Activated B cell treated with CpG ODN at 0.5 μM for 24 hours (primary cell): ENCODE measurements around the gene C2orf76. TPM values are rescaled to one million over a fixed set of nuclear protein-coding genes. Genes with fewer than 3 reads are reported as not detected.
"Not testable (repeated sequence)": the region's sequence is repeated elsewhere in the genome, so short reads cannot be mapped to it uniquely, and the experiment has no call there.

Source experiments
- ATAC-seq: fragments of 200-7000 bp; cut with Tn5 transposase; one replicate; pipeline ENCODE4 v1.10.0; 2021; ENCODE audit warnings: low read depth, mild to moderate bottlenecking, moderate library complexity
- CTCF ChIA-PET: fragments of 350-600 bp; sonication (Branson Sonifier 250); formaldehyde crosslinking; loops from one replicate; lab custom pipeline; 2021; ENCODE audit warnings: antibody characterized with exemption; lab: Charles Lee
- POLR2A ChIA-PET: fragments of 350-600 bp; sonication (Branson Sonifier 250); formaldehyde crosslinking; loops from one replicate; lab custom pipeline; 2021; ENCODE audit warnings: antibody characterized with exemption; lab: Charles Lee
- DNase-seq: peaks from one replicate; pipeline ENCODE4 v3.0.0; 2022
- H3K27ac Mint-ChIP-seq: one replicate; pipeline ENCODE4 v1.8.0; 2020; ENCODE audit warnings: mixed read lengths
- H3K27me3 Mint-ChIP-seq: one replicate; pipeline ENCODE4 v1.8.0; 2021; ENCODE audit warnings: mixed read lengths
- H3K36me3 Mint-ChIP-seq: one replicate; pipeline ENCODE4 v1.8.0; 2021; ENCODE audit warnings: low read depth, mixed read lengths
- H3K4me1 Mint-ChIP-seq: one replicate; pipeline ENCODE4 v1.8.0; 2021; ENCODE audit warnings: mixed read lengths
- H3K4me3 Mint-ChIP-seq: one replicate; pipeline ENCODE4 v1.8.0; 2020; ENCODE audit warnings: mild to moderate bottlenecking, mixed read lengths
- H3K9me3 Mint-ChIP-seq: one replicate; pipeline ENCODE4 v1.8.0; 2020; ENCODE audit warnings: mixed read lengths
- intact Hi-C: fragments of 100-400 bp; cut with micrococcal nuclease; formaldehyde crosslinking; loops from one replicate; pipeline ENCODE4 v1.15.1; 2024
- total RNA-seq: library from RNA; stranded (reverse); gene quantifications from 2 replicates; pipeline ENCODE4 v1.2.3, GENCODE V29; 2022
- TF ChIP-seq, protein P1 (sequence below): fragments of 200-600 bp; IDR thresholded peaks from one replicate; pipeline ENCODE4 v1.8.0; 2022; ENCODE audit warnings: antibody characterized with exemption, mild to moderate bottlenecking

Gene C2orf76
- total RNA-seq, 1 donor from 2014 or later, result 11.0 TPM

DNA sequence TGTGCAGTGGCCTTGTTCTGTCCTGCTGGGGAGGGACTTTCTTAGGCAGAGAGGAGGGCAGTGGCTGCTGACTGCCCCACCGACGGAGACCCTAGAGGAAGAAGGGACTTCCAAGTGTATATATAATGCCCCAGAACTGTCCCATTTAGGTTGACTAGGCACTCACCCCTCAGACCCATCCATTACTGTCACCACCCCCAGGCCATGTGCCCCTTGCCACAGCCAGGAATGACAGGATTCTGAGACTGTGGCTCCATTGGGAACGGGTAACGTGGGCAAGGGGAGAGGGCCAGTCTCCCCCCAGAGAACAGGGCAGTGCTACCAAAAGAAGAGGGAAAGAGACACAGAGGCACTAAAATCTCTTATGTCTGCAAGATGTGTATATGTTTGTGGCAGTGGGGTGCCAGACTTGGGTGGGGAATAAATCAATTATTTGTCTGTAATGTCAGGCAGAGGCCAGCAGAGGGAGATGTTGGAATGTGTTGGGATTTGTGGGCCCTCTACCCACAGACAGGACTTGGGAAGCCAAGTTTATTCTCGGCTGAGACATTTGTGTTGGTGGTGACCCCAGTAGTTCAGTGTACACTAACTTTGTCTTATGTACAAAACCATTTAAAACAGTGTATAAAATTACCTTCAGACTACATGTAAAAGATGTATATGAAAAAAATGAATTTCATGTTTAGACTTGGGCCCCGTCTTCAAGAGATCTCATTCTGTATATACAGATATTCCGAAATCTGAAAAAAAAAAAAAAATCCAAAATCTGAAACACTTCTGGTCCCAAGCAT is 41.0 kb upstream of the C2orf76 start:
- peak; percentile 47 for ATAC-seq
- Mint-ChIP-seq H3K36me3 (no peaks in the 10 kb centered on the region), H3K9me3 (no peaks in the 10 kb centered on the region), H3K27me3 (peaks cover 13% of the 10 kb centered on the region), H3K4me3 (no peak overlapping the region), H3K4me1 (no peaks in the 10 kb centered on the region), H3K27ac (no peak overlapping the region)
- intact Hi-C loops, result loop anchor here (1.0 kb wide), 3 partner anchors 24 to 253 kb away; partner anchors contain the start of gene TMEM37
- no peak for DNase-seq
- ChIA-PET POLR2A (no interaction called here), CTCF (interaction anchor here (9.4 kb wide), 1 partner anchor 69 kb away, joined by 102 read pairs; no protein-coding TSS in a partner anchor)
- TF ChIP-seq, protein P1, sequence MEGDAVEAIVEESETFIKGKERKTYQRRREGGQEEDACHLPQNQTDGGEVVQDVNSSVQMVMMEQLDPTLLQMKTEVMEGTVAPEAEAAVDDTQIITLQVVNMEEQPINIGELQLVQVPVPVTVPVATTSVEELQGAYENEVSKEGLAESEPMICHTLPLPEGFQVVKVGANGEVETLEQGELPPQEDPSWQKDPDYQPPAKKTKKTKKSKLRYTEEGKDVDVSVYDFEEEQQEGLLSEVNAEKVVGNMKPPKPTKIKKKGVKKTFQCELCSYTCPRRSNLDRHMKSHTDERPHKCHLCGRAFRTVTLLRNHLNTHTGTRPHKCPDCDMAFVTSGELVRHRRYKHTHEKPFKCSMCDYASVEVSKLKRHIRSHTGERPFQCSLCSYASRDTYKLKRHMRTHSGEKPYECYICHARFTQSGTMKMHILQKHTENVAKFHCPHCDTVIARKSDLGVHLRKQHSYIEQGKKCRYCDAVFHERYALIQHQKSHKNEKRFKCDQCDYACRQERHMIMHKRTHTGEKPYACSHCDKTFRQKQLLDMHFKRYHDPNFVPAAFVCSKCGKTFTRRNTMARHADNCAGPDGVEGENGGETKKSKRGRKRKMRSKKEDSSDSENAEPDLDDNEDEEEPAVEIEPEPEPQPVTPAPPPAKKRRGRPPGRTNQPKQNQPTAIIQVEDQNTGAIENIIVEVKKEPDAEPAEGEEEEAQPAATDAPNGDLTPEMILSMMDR, result peak; percentile 68

DNA sequence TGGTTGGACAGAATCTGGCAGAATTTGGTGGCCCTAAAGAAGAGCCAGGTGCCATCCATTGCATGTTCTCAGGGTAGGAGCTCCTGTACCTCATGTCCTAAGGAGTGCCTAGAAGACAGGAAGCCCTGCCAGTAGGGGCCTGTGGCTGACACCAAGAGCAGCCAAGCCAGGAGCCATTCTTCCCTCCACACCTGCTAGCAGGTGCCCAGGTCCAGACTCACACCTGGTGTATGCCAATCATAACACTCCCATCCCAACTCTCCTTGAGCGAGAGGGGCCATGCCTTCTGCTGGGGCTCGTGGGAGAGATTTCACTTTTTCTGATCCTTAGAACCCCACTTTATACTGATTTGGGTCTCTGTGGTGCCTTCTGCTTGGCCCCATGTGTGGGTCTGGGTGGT is 38.5 kb upstream of the C2orf76 start:
- TF ChIP-seq, protein P1, result no peak
- Mint-ChIP-seq H3K4me1 (no peaks in the 10 kb centered on the region), H3K4me3 (no peak overlapping the region), H3K36me3 (no peaks in the 10 kb centered on the region), H3K9me3 (no peaks in the 10 kb centered on the region), H3K27me3 (peaks cover 13% of the 10 kb centered on the region), H3K27ac (no peak overlapping the region)
- CTCF ChIA-PET, result interaction anchor here (9.4 kb wide), 1 partner anchor 72 kb away, joined by 102 read pairs; no protein-coding TSS in a partner anchor
- DNase-seq (no peak), ATAC-seq (no peak)
- intact Hi-C loops, result no loop called here
- POLR2A ChIA-PET, result interaction anchor here (0.5 kb wide), 1 partner anchor 65 kb away, joined by 5 read pairs; no protein-coding TSS in a partner anchor

DNA sequence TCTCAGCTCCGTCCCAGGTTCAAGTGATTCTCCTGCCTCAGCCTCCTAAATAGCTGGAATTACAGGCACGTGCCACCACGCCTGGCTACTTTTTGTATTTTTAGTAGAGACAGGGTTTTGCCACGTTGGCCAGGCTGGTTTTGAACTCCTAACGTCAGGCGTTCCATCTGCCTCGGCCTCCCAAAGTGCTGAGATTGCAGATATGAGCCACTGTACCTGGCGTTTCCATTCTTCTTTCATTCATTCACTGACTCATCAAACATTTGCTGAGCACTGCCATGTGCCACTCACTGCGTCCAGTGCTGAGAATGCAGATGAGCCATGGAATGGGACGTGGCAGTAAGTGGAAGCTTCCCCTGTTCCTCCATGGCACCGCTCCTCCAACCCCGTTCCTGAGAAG is 37.0 kb upstream of the C2orf76 start:
- H3K36me3 Mint-ChIP-seq, H3K27ac Mint-ChIP-seq, DNase-seq, H3K4me1 Mint-ChIP-seq, H3K4me3 Mint-ChIP-seq, POLR2A ChIA-PET, intact Hi-C loops, H3K27me3 Mint-ChIP-seq, ATAC-seq, H3K9me3 Mint-ChIP-seq: not testable (repeated sequence)
- CTCF ChIA-PET, result interaction anchor here (9.4 kb wide), 1 partner anchor 73 kb away, joined by 102 read pairs; no protein-coding TSS in a partner anchor

DNA sequence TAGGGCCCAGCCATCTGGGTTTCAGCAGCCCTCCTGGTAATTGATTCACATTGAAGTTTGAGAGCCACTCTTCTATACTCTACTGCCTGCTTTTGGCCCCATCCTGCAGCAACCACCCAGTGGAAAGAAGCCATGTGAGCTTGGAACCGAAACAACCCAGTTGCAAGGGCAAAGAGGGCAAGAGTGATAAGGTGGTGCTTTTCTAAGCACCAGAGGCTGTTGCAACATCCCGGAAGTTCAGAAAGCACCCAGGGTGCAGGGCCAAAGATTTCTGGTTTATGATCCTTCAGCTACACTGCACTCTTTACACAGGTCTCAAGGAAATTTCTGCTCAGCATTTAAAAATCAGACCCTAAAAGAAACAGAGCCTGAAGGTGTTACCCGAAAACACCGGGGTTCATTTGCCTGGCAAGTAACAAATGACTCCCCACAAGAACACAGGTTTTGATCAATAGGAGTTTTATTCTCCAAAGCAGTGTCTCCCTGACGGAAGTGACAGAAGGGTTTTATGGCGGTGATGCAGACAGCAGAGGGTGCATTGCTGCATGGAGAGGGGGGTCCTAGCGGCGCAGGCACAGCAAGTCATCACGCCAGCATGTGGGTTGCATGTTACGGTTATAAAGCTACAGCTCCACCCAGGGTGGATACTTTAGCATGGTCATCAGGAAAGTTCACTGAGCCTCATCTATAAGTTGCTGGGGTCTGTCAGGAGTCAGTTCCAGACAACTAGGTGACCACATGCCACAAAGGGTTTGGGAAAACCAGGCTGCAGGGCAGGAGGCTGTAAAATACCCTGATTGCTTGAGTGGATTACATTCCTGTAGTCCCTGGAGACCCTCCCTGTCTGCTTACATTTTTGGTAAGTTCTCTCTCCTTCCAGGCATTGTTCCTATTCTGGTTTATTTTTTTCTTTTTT is 36.3 kb upstream of the C2orf76 start:
- no peak overlapping the region for H3K4me3 Mint-ChIP-seq

DNA sequence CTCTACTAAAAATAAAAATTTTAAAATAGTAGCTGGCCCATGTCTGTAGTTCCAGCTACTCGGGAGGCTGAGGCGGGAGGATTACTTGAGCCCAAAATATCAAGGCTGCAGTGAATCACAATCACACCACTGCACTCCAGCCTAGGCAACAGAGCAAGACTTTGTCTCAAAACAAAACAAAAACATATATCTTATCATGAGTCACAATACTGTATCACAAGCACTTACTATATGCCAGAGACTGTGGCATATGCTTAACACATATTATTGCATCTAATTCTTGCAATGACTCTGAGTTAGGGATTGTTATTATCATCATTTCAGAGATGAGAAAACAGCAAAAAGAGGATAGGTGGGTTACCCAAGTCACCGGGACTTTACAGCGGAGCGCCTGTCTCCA is 35.5 kb upstream of the C2orf76 start:
- TF ChIP-seq, protein P1, result no peak
- H3K27ac Mint-ChIP-seq, result no peak overlapping the region
- ChIA-PET POLR2A (no interaction called here), CTCF (interaction anchor here (9.4 kb wide), 1 partner anchor 75 kb away, joined by 102 read pairs; no protein-coding TSS in a partner anchor)
- ATAC-seq, result no peak
- no peak for DNase-seq
- H3K36me3 Mint-ChIP-seq, result no peaks in the 10 kb centered on the region
- no peak overlapping the region for H3K4me3 Mint-ChIP-seq
- intact Hi-C loops, result no loop called here
- H3K4me1 Mint-ChIP-seq, result no peaks in the 10 kb centered on the region
- H3K9me3 Mint-ChIP-seq, result no peaks in the 10 kb centered on the region
- peaks cover 13% of the 10 kb centered on the region for H3K27me3 Mint-ChIP-seq

More for the DNA sequence above, 36.3 kb upstream of the C2orf76 start:
- intact Hi-C loops, result no loop called here
- no peaks in the 10 kb centered on the region for H3K9me3 Mint-ChIP-seq
- ChIA-PET CTCF (interaction anchor here (9.4 kb wide), 1 partner anchor 74 kb away, joined by 102 read pairs; no protein-coding TSS in a partner anchor), POLR2A (no interaction called here)
- TF ChIP-seq, protein P1, result no peak
- H3K36me3 Mint-ChIP-seq, result no peaks in the 10 kb centered on the region
- DNase-seq (no peak), ATAC-seq (no peak)
- peaks cover 13% of the 10 kb centered on the region for H3K27me3 Mint-ChIP-seq
- no peak overlapping the region for H3K27ac Mint-ChIP-seq
- H3K4me1 Mint-ChIP-seq, result no peaks in the 10 kb centered on the region
